DOHH2 (cell line): ENCODE measurements around the gene NSUN3.

Experiments used
- EZH2phosphoT487 ChIP-seq: fragments of 200-600 bp; sonication (generic); IDR thresholded peaks from 2 replicates; pipeline ENCODE4 v1.6.1; 2017; ENCODE audit warnings: borderline replicate concordance, mild to moderate bottlenecking, antibody characterized with exemption, low read length, moderate library complexity, mixed read lengths
- TF ChIP-seq, protein P1 (sequence below): fragments of 200-600 bp; sonication (generic); IDR thresholded peaks from one replicate; pipeline ENCODE4 v1.5.1; 2014; ENCODE audit warnings: antibody characterized with exemption, mild to moderate bottlenecking, low read depth, low read length; ENCODE audit not compliant: poor library complexity, severe bottlenecking

DNA sequence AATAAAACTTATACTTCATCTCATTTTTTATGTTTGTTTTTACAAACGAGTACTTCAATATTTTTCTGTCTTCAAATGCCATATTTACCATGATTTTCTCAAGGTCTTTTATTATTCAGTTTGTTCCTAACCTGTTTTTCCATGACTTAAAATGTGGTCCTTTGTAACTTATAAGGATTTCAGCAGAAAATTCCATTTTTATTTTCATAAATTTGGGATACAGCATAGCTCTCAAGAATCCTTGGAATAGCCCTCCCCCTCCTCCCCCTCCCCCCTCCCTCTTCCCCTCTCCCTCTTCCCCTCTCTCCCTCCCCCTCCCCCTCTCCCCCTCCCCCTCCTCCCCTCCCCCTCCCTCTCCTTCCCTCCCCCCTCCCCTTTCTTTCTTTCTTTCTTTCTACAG, 19.6 kb upstream of the NSUN3 start:
- TF ChIP-seq, protein P1, sequence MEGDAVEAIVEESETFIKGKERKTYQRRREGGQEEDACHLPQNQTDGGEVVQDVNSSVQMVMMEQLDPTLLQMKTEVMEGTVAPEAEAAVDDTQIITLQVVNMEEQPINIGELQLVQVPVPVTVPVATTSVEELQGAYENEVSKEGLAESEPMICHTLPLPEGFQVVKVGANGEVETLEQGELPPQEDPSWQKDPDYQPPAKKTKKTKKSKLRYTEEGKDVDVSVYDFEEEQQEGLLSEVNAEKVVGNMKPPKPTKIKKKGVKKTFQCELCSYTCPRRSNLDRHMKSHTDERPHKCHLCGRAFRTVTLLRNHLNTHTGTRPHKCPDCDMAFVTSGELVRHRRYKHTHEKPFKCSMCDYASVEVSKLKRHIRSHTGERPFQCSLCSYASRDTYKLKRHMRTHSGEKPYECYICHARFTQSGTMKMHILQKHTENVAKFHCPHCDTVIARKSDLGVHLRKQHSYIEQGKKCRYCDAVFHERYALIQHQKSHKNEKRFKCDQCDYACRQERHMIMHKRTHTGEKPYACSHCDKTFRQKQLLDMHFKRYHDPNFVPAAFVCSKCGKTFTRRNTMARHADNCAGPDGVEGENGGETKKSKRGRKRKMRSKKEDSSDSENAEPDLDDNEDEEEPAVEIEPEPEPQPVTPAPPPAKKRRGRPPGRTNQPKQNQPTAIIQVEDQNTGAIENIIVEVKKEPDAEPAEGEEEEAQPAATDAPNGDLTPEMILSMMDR, result no peak
- TF ChIP-seq EZH2phosphoT487, result no peak
